CD14-positive monocyte (primary cell): Measurements from ENCODE around the gene ZNF527. TPM values are rescaled to one million over a fixed set of nuclear protein-coding genes. Genes with fewer than 3 reads are reported as not detected.
"Not testable (repeated sequence)": the region's sequence is repeated elsewhere in the genome, so short reads cannot be mapped to it uniquely, and the experiment has no call there.

Experiments
- DNase-seq, 3 donors: peaks; one replicate each; pipeline ENCODE4 v3.0.0-alpha.2; 2011 to 2022
- H2AFZ ChIP-seq: 2 replicates; pipeline ENCODE4 v1.6.0; 2012; ENCODE audit warnings: mild to moderate bottlenecking, low read depth, low read length, inconsistent platforms; ENCODE audit not compliant: insufficient read depth, poor library complexity, severe bottlenecking
- H3K27ac ChIP-seq, 2 donors: 1 replicate in 1 of 2; 2 replicates in 1 of 2; pipeline ENCODE4 v1.5.1; 2012 to 2013; ENCODE audit warnings: low read length in 2 of 2, control low read depth in 1 of 2, inconsistent platforms in 1 of 2, low read depth in 1 of 2, mild to moderate bottlenecking in 1 of 2
- H3K27me3 ChIP-seq, 2 donors: one replicate each; pipeline versions ENCODE4 v1.6.0 to v1.6.1; 2011 to 2013; ENCODE audit warnings: low read length in 2 of 2; ENCODE audit not compliant: control insufficient read depth in 2 of 2, insufficient read depth in 2 of 2
- H3K36me3 ChIP-seq, 2 donors: replicated peaks in 1 of 2; 1 replicate in 1 of 2; 2 replicates in 1 of 2; pipeline versions ENCODE4 v1.5.1 to v1.6.1; 2012 to 2013; ENCODE audit warnings: low read length in 2 of 2, control low read depth in 1 of 2, inconsistent platforms in 1 of 2, mild to moderate bottlenecking in 1 of 2; ENCODE audit not compliant: insufficient read depth in 2 of 2, control insufficient read depth in 1 of 2
- H3K4me1 ChIP-seq, 2 donors: 1 replicate in 1 of 2; 2 replicates in 1 of 2; pipeline versions ENCODE4 v1.5.1 to v1.6.1; 2012 to 2013; ENCODE audit warnings: low read length in 2 of 2, control low read depth in 1 of 2, inconsistent platforms in 1 of 2, mild to moderate bottlenecking in 1 of 2, moderate library complexity in 1 of 2; ENCODE audit not compliant: insufficient read depth in 2 of 2, control insufficient read depth in 1 of 2
- H3K4me2 ChIP-seq: replicated peaks from 2 replicates; pipeline ENCODE3; 2012; ENCODE audit warnings: low read length, moderate library complexity, mild to moderate bottlenecking; ENCODE audit not compliant: poor library complexity, severe bottlenecking; ENCODE audit errors: extremely low read depth
- H3K4me3 ChIP-seq, 3 experiments: fragments of 200-600 bp in 1 of 3; sonication (generic) in 1 of 3; replicated peaks in 1 of 3; 1 replicate in 2 of 3; 2 replicates in 1 of 3; pipeline ENCODE4 v1.5.1; 2011 to 2013; ENCODE audit warnings: low read length in 3 of 3, mild to moderate bottlenecking in 3 of 3, control low read depth in 2 of 3, low read depth in 2 of 3, inconsistent platforms in 1 of 3, moderate library complexity in 1 of 3
- H3K79me2 ChIP-seq: 2 replicates; pipeline ENCODE4 v1.6.0; 2012; ENCODE audit warnings: mild to moderate bottlenecking, control low read depth, inconsistent platforms, low read length, moderate library complexity; ENCODE audit not compliant: insufficient read depth
- H3K9ac ChIP-seq: 2 replicates; pipeline ENCODE4 v1.6.0; 2017; ENCODE audit warnings: low read length, mild to moderate bottlenecking; ENCODE audit not compliant: insufficient read depth, poor library complexity, severe bottlenecking
- H3K9me3 ChIP-seq, 2 donors: replicated peaks in 1 of 2; 1 replicate in 1 of 2; 2 replicates in 1 of 2; pipeline versions ENCODE4 v1.5.1 to v1.6.1; 2012 to 2013; ENCODE audit warnings: low read length in 2 of 2, control low read depth in 1 of 2; ENCODE audit not compliant: control insufficient read depth in 1 of 2, insufficient read depth in 1 of 2
- H4K20me1 ChIP-seq: 2 replicates; pipeline ENCODE4 v1.6.0; 2012; ENCODE audit warnings: mild to moderate bottlenecking, low read length, control low read depth, moderate library complexity; ENCODE audit not compliant: insufficient read depth
- H3K27ac Mint-ChIP-seq, 7 donors: one replicate each; pipeline ENCODE4 v1.8.0; 2020; ENCODE audit warnings: mild to moderate bottlenecking in 7 of 7, mixed read lengths in 7 of 7, moderate library complexity in 6 of 7, inconsistent platforms in 2 of 7
- H3K27me3 Mint-ChIP-seq, 3 donors: one replicate each; pipeline ENCODE4 v1.8.0; 2021 to 2022; ENCODE audit warnings: low read depth in 3 of 3, mild to moderate bottlenecking in 3 of 3, mixed read lengths in 3 of 3, moderate library complexity in 3 of 3, inconsistent platforms in 1 of 3
- H3K36me3 Mint-ChIP-seq, 2 donors: one replicate each; pipeline ENCODE4 v1.8.0; 2020; ENCODE audit warnings: mixed read lengths in 2 of 2, inconsistent platforms in 1 of 2, mild to moderate bottlenecking in 1 of 2
- H3K4me1 Mint-ChIP-seq: one replicate; pipeline ENCODE4 v1.8.0; 2020; ENCODE audit warnings: mild to moderate bottlenecking, mixed read lengths
- H3K4me3 Mint-ChIP-seq, 2 donors: one replicate each; pipeline ENCODE4 v1.8.0; 2020; ENCODE audit warnings: mild to moderate bottlenecking in 2 of 2, mixed read lengths in 2 of 2, moderate library complexity in 1 of 2
- H3K9me3 Mint-ChIP-seq, 7 donors: one replicate each; pipeline ENCODE4 v1.8.0; 2020 to 2022; ENCODE audit warnings: mixed read lengths in 7 of 7, mild to moderate bottlenecking in 6 of 7, moderate library complexity in 6 of 7, inconsistent platforms in 2 of 7
- WGBS: methylation state at CpG from one replicate; pipeline ENCODE4 v1.1.5; 2013; ENCODE audit warnings: missing lambda C conversion rate; ENCODE audit not compliant: insufficient coverage; 5-methylcytosine and 5-hydroxymethylcytosine counted together
- intact Hi-C, 2 donors: fragments of 100-400 bp; cut with micrococcal nuclease; formaldehyde crosslinking; loops; one replicate each; pipeline versions ENCODE4 v1.15.0 to v1.15.1; 2023
- polyA plus RNA-seq, 3 donors: library from polyadenylated mRNA; depleted of rRNA in 1 of 3; unstranded in 2 of 3; stranded (reverse) in 1 of 3; fragments of 300-500 nt in 2 of 3; fragments of >200 nt in 1 of 3; fragmentation: Illumina TruSeq in 2 of 3; gene quantifications; 1 replicate in 2 of 3; 2 replicates in 1 of 3; pipeline ENCODE4 v1.2.3, GENCODE V29; 2012 to 2021
- TF ChIP-seq, protein P1 (sequence below): fragments of 200-600 bp; IDR thresholded peaks from one replicate; pipeline ENCODE4 v1.8.0; 2022; ENCODE audit warnings: antibody characterized with exemption, mild to moderate bottlenecking

The ZNF527 gene
- polyA plus RNA-seq, 3 donors: 0.83 to 1.6 (median 1.3) TPM

DNA sequence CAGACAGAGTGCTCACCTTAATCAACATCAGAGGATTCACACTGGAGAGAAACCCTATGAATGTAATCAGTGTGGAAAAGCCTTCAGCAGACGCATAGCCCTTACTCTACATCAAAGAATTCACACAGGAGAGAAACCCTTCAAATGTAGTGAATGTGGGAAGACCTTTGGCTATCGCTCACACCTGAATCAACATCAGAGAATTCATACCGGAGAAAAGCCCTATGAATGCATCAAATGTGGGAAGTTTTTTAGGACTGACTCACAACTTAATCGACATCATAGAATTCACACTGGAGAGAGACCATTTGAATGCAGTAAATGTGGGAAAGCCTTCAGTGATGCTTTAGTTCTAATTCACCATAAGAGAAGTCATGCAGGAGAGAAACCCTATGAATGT is 18.3 kb downstream of the ZNF527 start:
- Histone ChIP-seq H3K27ac (no peak overlapping the region), H3K4me2 (no peak overlapping the region), H3K4me1 (no peaks in the 10 kb centered on the region), H3K36me3 (peaks cover 9 to 52% of the 10 kb centered on the region in 2 donors), H4K20me1 (no peaks in the 10 kb centered on the region), H3K9ac (no peak overlapping the region), H3K79me2 (no peaks in the 10 kb centered on the region), H3K4me3 (peak overlapping the region in 1 of 3 experiments; percentile 24), H2AFZ (no peak overlapping the region), H3K27me3 (no peaks in the 10 kb centered on the region), H3K9me3 (peaks cover 48 to 90% of the 10 kb centered on the region in 2 donors)
- Mint-ChIP-seq H3K4me1 (no peaks in the 10 kb centered on the region), H3K27me3 (no peaks in the 10 kb centered on the region), H3K27ac (no peak overlapping the region), H3K36me3 (peaks cover 31 to 40% of the 10 kb centered on the region in 2 donors), H3K4me3 (no peak overlapping the region), H3K9me3 (peaks cover 37 to 86% (median 78%) of the 10 kb centered on the region in 7 donors)
- intact Hi-C loops: no loop called here
- no CpG with 5 or more reads among the region's 4 CpGs for WGBS
- no peak for DNase-seq
- TF ChIP-seq, protein P1, sequence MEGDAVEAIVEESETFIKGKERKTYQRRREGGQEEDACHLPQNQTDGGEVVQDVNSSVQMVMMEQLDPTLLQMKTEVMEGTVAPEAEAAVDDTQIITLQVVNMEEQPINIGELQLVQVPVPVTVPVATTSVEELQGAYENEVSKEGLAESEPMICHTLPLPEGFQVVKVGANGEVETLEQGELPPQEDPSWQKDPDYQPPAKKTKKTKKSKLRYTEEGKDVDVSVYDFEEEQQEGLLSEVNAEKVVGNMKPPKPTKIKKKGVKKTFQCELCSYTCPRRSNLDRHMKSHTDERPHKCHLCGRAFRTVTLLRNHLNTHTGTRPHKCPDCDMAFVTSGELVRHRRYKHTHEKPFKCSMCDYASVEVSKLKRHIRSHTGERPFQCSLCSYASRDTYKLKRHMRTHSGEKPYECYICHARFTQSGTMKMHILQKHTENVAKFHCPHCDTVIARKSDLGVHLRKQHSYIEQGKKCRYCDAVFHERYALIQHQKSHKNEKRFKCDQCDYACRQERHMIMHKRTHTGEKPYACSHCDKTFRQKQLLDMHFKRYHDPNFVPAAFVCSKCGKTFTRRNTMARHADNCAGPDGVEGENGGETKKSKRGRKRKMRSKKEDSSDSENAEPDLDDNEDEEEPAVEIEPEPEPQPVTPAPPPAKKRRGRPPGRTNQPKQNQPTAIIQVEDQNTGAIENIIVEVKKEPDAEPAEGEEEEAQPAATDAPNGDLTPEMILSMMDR: no peak

DNA sequence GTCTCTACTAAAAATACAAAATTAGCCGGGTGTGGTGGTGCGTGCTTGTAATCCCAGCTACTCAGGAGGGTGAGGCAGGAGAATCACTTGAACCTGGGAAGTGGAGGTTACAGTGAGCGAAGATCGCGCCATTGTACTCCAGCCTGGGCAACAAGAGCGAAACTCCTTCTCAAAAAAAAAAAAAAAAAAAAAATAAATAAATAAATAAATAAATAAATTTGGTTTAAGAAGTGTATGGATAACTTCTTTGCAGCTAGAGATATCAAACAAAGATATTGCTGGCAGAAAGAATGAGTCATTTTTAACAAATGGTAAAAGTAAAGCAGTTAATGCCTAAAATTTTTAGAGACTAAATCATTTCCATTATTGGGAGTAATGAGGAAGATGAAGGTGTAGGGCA is 20.5 kb downstream of the ZNF527 start:
- H3K27me3 Mint-ChIP-seq, H3K4me2 ChIP-seq, H3K9ac ChIP-seq, H3K4me3 Mint-ChIP-seq, H3K27me3 ChIP-seq, H3K79me2 ChIP-seq, DNase-seq, H4K20me1 ChIP-seq, H2AFZ ChIP-seq, H3K4me1 ChIP-seq, H3K27ac Mint-ChIP-seq, H3K27ac ChIP-seq, H3K4me1 Mint-ChIP-seq: not testable (repeated sequence)
- intact Hi-C loops: loop anchor here in 1 of 2 donors (5.0 kb wide), 1 partner anchor 61 kb away; no protein-coding TSS in a partner anchor
- Histone ChIP-seq H3K9me3 (peaks cover 46 to 83% of the 10 kb centered on the region in 2 donors), H3K36me3 (peaks cover 4 to 30% of the 10 kb centered on the region in 2 donors), H3K4me3 (peak overlapping the region in 1 of 3 experiments; percentile 23)
- peaks cover 16 to 21% of the 10 kb centered on the region in 2 donors for H3K36me3 Mint-ChIP-seq
- H3K9me3 Mint-ChIP-seq: peaks cover 35 to 82% (median 74%) of the 10 kb centered on the region in 7 donors
- WGBS: no CpG with 5 or more reads among the region's 6 CpGs
